Mesodermal cell (in vitro differentiated cells): Measurements from ENCODE around the gene CAV1.

Experiments
- H3K27ac ChIP-seq: 2 replicates; pipeline ENCODE4 v1.7.0; 2013; ENCODE audit warnings: mild to moderate bottlenecking, low read depth, low read length, moderate library complexity; ENCODE audit not compliant: severe bottlenecking
- H3K36me3 ChIP-seq: 2 replicates; pipeline ENCODE4 v1.7.1; 2013; ENCODE audit warnings: mild to moderate bottlenecking, low read length, moderate library complexity; ENCODE audit not compliant: control insufficient read depth, insufficient read depth
- H3K4me1 ChIP-seq: one replicate; pipeline ENCODE4 v1.7.1; 2013; ENCODE audit warnings: mild to moderate bottlenecking, low read length; ENCODE audit not compliant: insufficient read depth, control insufficient read depth, poor library complexity, severe bottlenecking
- H3K4me3 ChIP-seq: 2 replicates; pipeline ENCODE4 v1.7.0; 2013; ENCODE audit warnings: low read length, control low read depth, mild to moderate bottlenecking; ENCODE audit not compliant: insufficient read depth, poor library complexity, severe bottlenecking; ENCODE audit errors: extremely low read depth
- H3K9me3 ChIP-seq: 2 replicates; pipeline ENCODE4 v1.7.1; 2013; ENCODE audit warnings: mild to moderate bottlenecking, low read length, moderate library complexity; ENCODE audit not compliant: control insufficient read depth
- WGBS, 2 experiments: methylation state at CpG; one replicate each; pipeline ENCODE4 v1.1.5; 2013; ENCODE audit warnings: missing lambda C conversion rate in 2 of 2; ENCODE audit not compliant: insufficient coverage in 2 of 2; 5-methylcytosine and 5-hydroxymethylcytosine counted together

The CAV1 gene

GRCh38 chr7:116560021-116560970 lies 35.5 kb downstream of the CAV1 start:
- H3K27ac ChIP-seq: no peak overlapping the region

GRCh38 chr7:116561697-116562483 lies 37.1 kb downstream of the CAV1 start:
- H3K9me3 ChIP-seq: no peaks in the 10 kb centered on the region
- H3K27ac ChIP-seq: no peak overlapping the region
- 88 to 96% methylated on average over 2 of the region's 2 CpGs for WGBS, 2 experiments
- H3K4me1 ChIP-seq: no peaks in the 10 kb centered on the region
- no peak overlapping the region for H3K4me3 ChIP-seq
- peaks cover 7% of the 10 kb centered on the region for H3K36me3 ChIP-seq

More at GRCh38 chr7:116560021-116560970, 35.5 kb downstream of the CAV1 start:
- no peaks in the 10 kb centered on the region for H3K9me3 ChIP-seq
- H3K4me3 ChIP-seq: no peak overlapping the region
- 86 to 98% methylated on average over 1 to 6 of the region's 7 CpGs for WGBS, 2 experiments
- peaks cover 7% of the 10 kb centered on the region for H3K36me3 ChIP-seq
- H3K4me1 ChIP-seq: no peaks in the 10 kb centered on the region

GRCh38 chr7:116562529-116563121 lies 37.8 kb downstream of the CAV1 start:
- Histone ChIP-seq H3K9me3 (no peaks in the 10 kb centered on the region), H3K27ac (no peak overlapping the region), H3K4me1 (no peaks in the 10 kb centered on the region), H3K4me3 (no peak overlapping the region), H3K36me3 (peaks cover 7% of the 10 kb centered on the region)
- WGBS, 2 experiments: 83 to 100% methylated on average over 1 of the region's 1 CpG

- Histone ChIP-seq H3K9me3 (no peaks in the 10 kb centered on the region), H3K4me1 (peaks cover 13% of the 10 kb centered on the region), H3K27ac (no peak overlapping the region), H3K36me3 (no peaks in the 10 kb centered on the region), H3K4me3 (no peak overlapping the region)
- no CpG with 5 or more reads among the region's 1 CpG for WGBS, 2 experiments
Measured at GRCh38 chr7:116565981-116566380, 41.1 kb downstream of the CAV1 start.

- Histone ChIP-seq H3K36me3 (no peaks in the 10 kb centered on the region), H3K9me3 (no peaks in the 10 kb centered on the region), H3K4me3 (no peak overlapping the region), H3K4me1 (peaks cover 13% of the 10 kb centered on the region), H3K27ac (no peak overlapping the region)
Measured at GRCh38 chr7:116566666-116567065, 41.8 kb downstream of the CAV1 start.

- Histone ChIP-seq H3K9me3 (no peaks in the 10 kb centered on the region), H3K4me3 (no peak overlapping the region), H3K27ac (no peak overlapping the region), H3K36me3 (no peaks in the 10 kb centered on the region), H3K4me1 (peaks cover 18% of the 10 kb centered on the region)
- 84 to 100% methylated on average over 3 of the region's 3 CpGs for WGBS, 2 experiments
Measured at GRCh38 chr7:116569737-116570136, 44.9 kb downstream of the CAV1 start.

- Histone ChIP-seq H3K9me3 (no peaks in the 10 kb centered on the region), H3K4me1 (peaks cover 18% of the 10 kb centered on the region), H3K36me3 (no peaks in the 10 kb centered on the region), H3K27ac (no peak overlapping the region), H3K4me3 (no peak overlapping the region)
Measured at GRCh38 chr7:116570306-116570705, 45.5 kb downstream of the CAV1 start.

- Histone ChIP-seq H3K27ac (no peak overlapping the region), H3K4me3 (no peak overlapping the region), H3K36me3 (no peaks in the 10 kb centered on the region), H3K9me3 (no peaks in the 10 kb centered on the region), H3K4me1 (peaks cover 18% of the 10 kb centered on the region)
- WGBS, 2 experiments: no CpG with 5 or more reads among the region's 1 CpG
Measured at GRCh38 chr7:116571037-116571436, 46.2 kb downstream of the CAV1 start.

GRCh38 chr7:116571552-116571951 lies 46.7 kb downstream of the CAV1 start:
- Histone ChIP-seq H3K9me3 (no peaks in the 10 kb centered on the region), H3K27ac (no peak overlapping the region), H3K36me3 (no peaks in the 10 kb centered on the region), H3K4me3 (no peak overlapping the region), H3K4me1 (peaks cover 24% of the 10 kb centered on the region)
- no CpG with 5 or more reads among the region's 2 CpGs for WGBS, 2 experiments

- WGBS, 2 experiments: no CpG with 5 or more reads among the region's 3 CpGs
- H3K4me1 ChIP-seq: peaks cover 28% of the 10 kb centered on the region
- no peaks in the 10 kb centered on the region for H3K36me3 ChIP-seq
- no peak overlapping the region for H3K27ac ChIP-seq
- no peak overlapping the region for H3K4me3 ChIP-seq
- H3K9me3 ChIP-seq: no peaks in the 10 kb centered on the region
Measured at GRCh38 chr7:116572036-116572435, 47.2 kb downstream of the CAV1 start.
